Measurements from ENCODE around the gene PITPNM1. TPM values are rescaled to one million over a fixed set of nuclear protein-coding genes. Genes with fewer than 3 reads are reported as not detected.

Gene PITPNM1
- total RNA-seq, 1 experiment from 2014 or later, result 79.8 TPM

DNA sequence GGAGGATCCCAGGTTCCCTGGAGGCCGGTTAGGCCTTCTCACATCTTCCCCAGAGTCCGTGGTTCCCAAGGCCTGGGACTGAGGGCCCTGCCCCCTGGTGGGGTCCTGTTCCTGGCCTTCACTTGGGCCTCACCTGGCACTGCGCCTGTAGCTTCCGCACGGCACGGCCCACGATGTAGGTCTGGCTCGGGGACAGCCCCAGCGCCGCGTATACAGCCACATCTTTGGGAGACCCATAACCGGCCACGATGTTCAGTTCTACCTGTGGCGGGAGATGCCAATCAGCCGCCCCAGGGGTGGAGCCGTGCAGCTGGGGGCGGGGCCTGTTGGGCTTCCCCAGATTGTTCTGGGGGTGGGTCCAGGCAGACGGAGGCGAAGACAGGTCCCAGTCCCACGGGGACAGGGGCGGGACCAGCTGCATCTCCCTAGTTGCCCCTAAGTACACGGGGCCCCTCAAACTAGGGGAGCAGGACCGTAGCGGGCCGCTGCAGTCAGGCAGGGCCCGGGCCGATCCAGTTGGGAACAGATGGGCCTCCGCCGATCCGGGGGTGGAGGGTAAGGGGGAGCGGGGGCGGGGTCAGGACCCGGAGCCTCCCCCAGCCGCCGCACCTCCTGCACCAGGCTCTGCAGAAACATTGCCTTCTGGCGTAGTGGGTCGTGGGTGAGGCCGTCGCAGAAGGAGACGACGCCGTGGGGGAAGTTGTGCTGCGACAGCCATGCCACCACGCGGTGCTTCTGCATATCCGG lies 12.2 kb downstream of the PITPNM1 start:
- Histone ChIP-seq H3K4me3 (ENCODE audit: low read length) (no peak overlapping the region), H3F3A (ENCODE audit: low read length, unreplicated experiment) (no peaks in the 10 kb centered on the region), H3K36me3 (ENCODE audit: low read depth, low read length) (no peaks in the 10 kb centered on the region; the same call in 1 of the 2 replicates), H3K27me3 (ENCODE audit: low read length) (no peaks in the 10 kb centered on the region), H3K27ac (ENCODE audit: low read length) (no peak overlapping the region), H3K4me2 (ENCODE audit: low read length) (no peak overlapping the region), H3K79me2 (ENCODE audit: low read length) (no peaks in the 10 kb centered on the region), H4K20me1 (ENCODE audit: low read length) (no peaks in the 10 kb centered on the region), H2AFZ (ENCODE audit: low read length) (no peak overlapping the region), H3K9me2 (replicated peaks; ENCODE audit: low read length) (no peaks in the 10 kb centered on the region), H3K4me1 (ENCODE audit: insufficient read depth, low read length) (no peaks in the 10 kb centered on the region), H3K9ac (ENCODE audit: low read length) (no peak overlapping the region), H3K9me3 (ENCODE audit: low read length) (no peaks in the 10 kb centered on the region)
- BruUV-seq (replicated peaks), result no TSS peak
- intact Hi-C loops (cut with micrococcal nuclease), result no loop called here
- CTCF ChIA-PET, result no interaction called here
- ATAC-seq (no peak), DNase-seq (no peak)
- TF ChIP-seq EZH2phosphoT487 (IDR thresholded peaks at IDR 0.05; ENCODE audit: borderline replicate concordance, low read length), result no peak
- TF ChIP-seq, protein P1, sequence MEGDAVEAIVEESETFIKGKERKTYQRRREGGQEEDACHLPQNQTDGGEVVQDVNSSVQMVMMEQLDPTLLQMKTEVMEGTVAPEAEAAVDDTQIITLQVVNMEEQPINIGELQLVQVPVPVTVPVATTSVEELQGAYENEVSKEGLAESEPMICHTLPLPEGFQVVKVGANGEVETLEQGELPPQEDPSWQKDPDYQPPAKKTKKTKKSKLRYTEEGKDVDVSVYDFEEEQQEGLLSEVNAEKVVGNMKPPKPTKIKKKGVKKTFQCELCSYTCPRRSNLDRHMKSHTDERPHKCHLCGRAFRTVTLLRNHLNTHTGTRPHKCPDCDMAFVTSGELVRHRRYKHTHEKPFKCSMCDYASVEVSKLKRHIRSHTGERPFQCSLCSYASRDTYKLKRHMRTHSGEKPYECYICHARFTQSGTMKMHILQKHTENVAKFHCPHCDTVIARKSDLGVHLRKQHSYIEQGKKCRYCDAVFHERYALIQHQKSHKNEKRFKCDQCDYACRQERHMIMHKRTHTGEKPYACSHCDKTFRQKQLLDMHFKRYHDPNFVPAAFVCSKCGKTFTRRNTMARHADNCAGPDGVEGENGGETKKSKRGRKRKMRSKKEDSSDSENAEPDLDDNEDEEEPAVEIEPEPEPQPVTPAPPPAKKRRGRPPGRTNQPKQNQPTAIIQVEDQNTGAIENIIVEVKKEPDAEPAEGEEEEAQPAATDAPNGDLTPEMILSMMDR (conservative IDR thresholded peaks at IDR 0.05; ENCODE audit: low read depth, low read length), result no peak
- TF ChIP-seq EZH2 (IDR thresholded peaks at IDR 0.05; ENCODE audit: low read length, unreplicated experiment), result no peak
- POLR2A ChIA-PET (ENCODE audit: unreplicated experiment), result no interaction called here

GRCh38 chr11:67492069-67492727 lies 13.0 kb downstream of the PITPNM1 start:
- Histone ChIP-seq H3K27ac (ENCODE audit: low read length) (no peak overlapping the region), H3K27me3 (ENCODE audit: low read length) (no peaks in the 10 kb centered on the region), H4K20me1 (ENCODE audit: low read length) (no peaks in the 10 kb centered on the region), H3F3A (ENCODE audit: low read length, unreplicated experiment) (no peaks in the 10 kb centered on the region), H3K79me2 (ENCODE audit: low read length) (no peaks in the 10 kb centered on the region), H3K36me3 (ENCODE audit: low read depth, low read length) (no peaks in the 10 kb centered on the region; the same call in 1 of the 2 replicates), H3K4me1 (ENCODE audit: insufficient read depth, low read length) (no peaks in the 10 kb centered on the region), H3K9me3 (ENCODE audit: low read length) (no peaks in the 10 kb centered on the region), H3K4me2 (ENCODE audit: low read length) (no peak overlapping the region), H2AFZ (ENCODE audit: low read length) (no peak overlapping the region), H3K4me3 (ENCODE audit: low read length) (no peak overlapping the region), H3K9me2 (replicated peaks; ENCODE audit: low read length) (no peaks in the 10 kb centered on the region), H3K9ac (ENCODE audit: low read length) (no peak overlapping the region)
- no TSS peak for BruUV-seq (replicated peaks)
- intact Hi-C loops (cut with micrococcal nuclease), result no loop called here
- no peak for TF ChIP-seq EZH2phosphoT487 (IDR thresholded peaks at IDR 0.05; ENCODE audit: borderline replicate concordance, low read length)
- no peak for TF ChIP-seq EZH2 (IDR thresholded peaks at IDR 0.05; ENCODE audit: low read length, unreplicated experiment)
- TF ChIP-seq, protein P1 (conservative IDR thresholded peaks at IDR 0.05; ENCODE audit: low read depth, low read length), result no peak
- CTCF ChIA-PET, result no interaction called here
- ATAC-seq (no peak), DNase-seq (no peak)
- POLR2A ChIA-PET (ENCODE audit: unreplicated experiment), result no interaction called here
